IMR-90 (cell line): ENCODE measurements around the gene GOLGA5. TPM values are rescaled to one million over a fixed set of nuclear protein-coding genes. Genes with fewer than 3 reads are reported as not detected.

Source experiments
- ATAC-seq: fragments of 200-7000 bp; cut with Tn5 transposase; 2 replicates; pipeline ENCODE4 v1.9.1; 2020; ENCODE audit warnings: low read depth, mild to moderate bottlenecking, moderate library complexity
- BruUV-seq: library from RNA; stranded (reverse); fragments of 400-500 nt; replicated peaks from 2 replicates; lab custom pipeline; 2021; lab: Mats Ljungman, UMichigan
- CTCF ChIA-PET: fragments of 300-600 bp; formaldehyde crosslinking; extraction: SDS; loops from one replicate; lab custom pipeline; 2021; ENCODE audit warnings: antibody characterized with exemption; lab: Yijun Ruan, JAX
- POLR2A ChIA-PET: fragments of 300-600 bp; sonication (Branson Sonifier 250); formaldehyde crosslinking; loops from one replicate; lab custom pipeline; 2022; ENCODE audit warnings: antibody characterized with exemption; ENCODE audit not compliant: unreplicated experiment; lab: Charles Lee
- DNase-seq: peaks from one replicate; pipeline ENCODE4 v3.0.0; 2013
- H2AFZ ChIP-seq: replicated peaks from 2 replicates; pipeline ENCODE3; 2013; ENCODE audit warnings: low read length, mild to moderate bottlenecking; ENCODE audit not compliant: poor library complexity
- H2AK5ac ChIP-seq: 2 replicates; pipeline ENCODE4 v1.6.1; 2013; ENCODE audit warnings: low read depth, low read length, inconsistent platforms
- H2AK9ac ChIP-seq: replicated peaks from 2 replicates; pipeline ENCODE3; 2013; ENCODE audit warnings: mild to moderate bottlenecking, low read depth, low read length, moderate library complexity; ENCODE audit not compliant: poor library complexity
- H2BK120ac ChIP-seq: 2 replicates; pipeline ENCODE4 v1.6.1; 2013; ENCODE audit warnings: low read depth, low read length, inconsistent platforms
- H2BK15ac ChIP-seq: 3 replicates; pipeline ENCODE4 v1.6.1; 2013; ENCODE audit warnings: low read depth, low read length, inconsistent platforms
- H2BK20ac ChIP-seq: 2 replicates; pipeline ENCODE4 v1.6.1; 2013; ENCODE audit warnings: low read depth, mild to moderate bottlenecking, inconsistent platforms, low read length, moderate library complexity
- H2BK5ac ChIP-seq: 2 replicates; pipeline ENCODE4 v1.6.1; 2013; ENCODE audit warnings: mild to moderate bottlenecking, low read depth, low read length, inconsistent platforms; ENCODE audit not compliant: poor library complexity, severe bottlenecking
- H3K14ac ChIP-seq: replicated peaks from 2 replicates; pipeline ENCODE4 v1.6.1; 2013; ENCODE audit warnings: low read depth, low read length, inconsistent platforms
- H3K18ac ChIP-seq: 2 replicates; pipeline ENCODE4 v1.6.1; 2013; ENCODE audit warnings: low read depth, low read length, control low read depth
- H3K23ac ChIP-seq: 2 replicates; pipeline ENCODE4 v1.6.1; 2013; ENCODE audit warnings: low read depth, low read length, inconsistent platforms
- H3K27ac ChIP-seq: 2 replicates; pipeline ENCODE4 v1.5.1; 2013; ENCODE audit warnings: mild to moderate bottlenecking, control low read depth, low read length; ENCODE audit not compliant: insufficient read depth
- H3K27me3 ChIP-seq: 2 replicates; pipeline ENCODE4 v1.6.1; 2013; ENCODE audit warnings: low read length; ENCODE audit not compliant: control insufficient read depth, insufficient read depth
- H3K36me3 ChIP-seq: 2 replicates; pipeline ENCODE4 v1.6.1; 2013; ENCODE audit warnings: low read length, mixed read lengths; ENCODE audit not compliant: control insufficient read depth, insufficient read depth
- H3K4ac ChIP-seq: 2 replicates; pipeline ENCODE4 v1.6.1; 2013; ENCODE audit warnings: low read depth, low read length, inconsistent platforms
- H3K4me1 ChIP-seq: 2 replicates; pipeline ENCODE4 v1.6.1; 2013; ENCODE audit warnings: low read length, mixed read lengths; ENCODE audit not compliant: control insufficient read depth, insufficient read depth
- H3K4me2 ChIP-seq: 2 replicates; pipeline ENCODE4 v1.6.1; 2013; ENCODE audit warnings: low read depth, mild to moderate bottlenecking, control low read depth, low read length, moderate library complexity
- H3K4me3 ChIP-seq: 2 replicates; pipeline ENCODE4 v1.5.1; 2013; ENCODE audit warnings: low read depth, mild to moderate bottlenecking, control low read depth, low read length, moderate library complexity; ENCODE audit not compliant: insufficient read depth
- H3K56ac ChIP-seq: 2 replicates; pipeline ENCODE4 v1.6.1; 2013; ENCODE audit warnings: low read length, inconsistent platforms; ENCODE audit not compliant: insufficient read depth; ENCODE audit errors: extremely low read depth
- H3K79me1 ChIP-seq, 2 experiments: 2 replicates each; pipeline ENCODE4 v1.6.1; 2013; ENCODE audit warnings: low read length in 2 of 2, inconsistent platforms in 1 of 2, low read depth in 1 of 2
- H3K9ac ChIP-seq: 2 replicates; pipeline ENCODE4 v1.6.1; 2013; ENCODE audit warnings: low read depth, low read length, control low read depth
- H3K9me1 ChIP-seq: 2 replicates; pipeline ENCODE4 v1.6.1; 2013; ENCODE audit warnings: low read length, inconsistent platforms; ENCODE audit not compliant: insufficient read depth
- H3K9me3 ChIP-seq: 2 replicates; pipeline ENCODE4 v1.6.1; 2013; ENCODE audit warnings: low read length; ENCODE audit not compliant: control insufficient read depth, insufficient read depth
- H4K20me1 ChIP-seq: 2 replicates; pipeline ENCODE4 v1.6.1; 2013; ENCODE audit warnings: low read length, inconsistent platforms; ENCODE audit not compliant: insufficient read depth
- H4K5ac ChIP-seq: 2 replicates; pipeline ENCODE4 v1.6.1; 2013; ENCODE audit warnings: mild to moderate bottlenecking, low read depth, low read length, control low read depth
- H4K8ac ChIP-seq, 2 experiments: 2 replicates each; pipeline ENCODE4 v1.6.1; 2013; ENCODE audit warnings: low read depth in 2 of 2, low read length in 2 of 2, control low read depth in 1 of 2, inconsistent platforms in 1 of 2
- H4K91ac ChIP-seq: 2 replicates; pipeline ENCODE4 v1.6.1; 2013; ENCODE audit warnings: low read depth, low read length, inconsistent platforms; ENCODE audit not compliant: insufficient read depth
- CHD1 ChIP-seq: IDR thresholded peaks from 2 replicates; pipeline ENCODE4 v1.6.1; 2012; ENCODE audit warnings: low read depth, low read length, improper control_type of control experiment
- WGBS, 2 experiments: methylation state at CpG; one replicate each; pipeline versions ENCODE4 v1.1.5 to v1.1.7; 2013; ENCODE audit warnings: missing lambda C conversion rate in 2 of 2; ENCODE audit not compliant: insufficient read length in 1 of 2; ENCODE audit errors: extremely low coverage in 2 of 2; 5-methylcytosine and 5-hydroxymethylcytosine counted together
- dilution Hi-C: fragments of 300-500 bp; cut with HindIII; formaldehyde crosslinking; loops from one replicate; pipeline ENCODE4 v1.14.3; 2018; ENCODE audit warnings: low sequenced_read_pairs; ENCODE audit not compliant: unreplicated experiment
- in situ Hi-C: fragments of 300-500 bp; cut with MboI; formaldehyde crosslinking; loops from 3 replicates; pipeline ENCODE4 v1.14.3; 2019; ENCODE audit warnings: low sequenced_read_pairs, inconsistent platforms, mixed read lengths
- intact Hi-C: fragments of 100-400 bp; cut with micrococcal nuclease; formaldehyde crosslinking; loops from 2 replicates; pipeline ENCODE4 v1.10.0; 2022
- polyA plus RNA-seq, 3 experiments: library from polyadenylated mRNA; depleted of rRNA; stranded (reverse); fragments of >200 nt; gene quantifications; 2 replicates each; pipeline ENCODE4 v1.2.3, GENCODE V29; 2012; ENCODE audit warnings: low replicate concordance in 1 of 3
- total RNA-seq: library from RNA; depleted of rRNA; stranded (reverse); fragments of >200 nt; gene quantifications from 2 replicates; pipeline ENCODE4 v1.2.3, GENCODE V29; 2012

The GOLGA5 gene
- total and polyA plus RNA-seq, 2 of the 4 experiments (the other 2 are of a cell fraction), result 35.0 to 59.5 TPM

- H3K27me3 ChIP-seq, result peaks cover 3% of the 10 kb centered on the region; the same call in 1 of the 2 replicates
- no TSS peak for BruUV-seq
- H4K5ac ChIP-seq, result no peak overlapping the region
- H3K79me1 ChIP-seq, result no peaks in the 10 kb centered on the region
- H2AK9ac ChIP-seq, result no peak overlapping the region
- H4K8ac ChIP-seq, result no peak overlapping the region
- H3K4me1 ChIP-seq, result no peaks in the 10 kb centered on the region
- H2BK5ac ChIP-seq, result no peak overlapping the region
- H3K23ac ChIP-seq, result no peak overlapping the region
- no peak overlapping the region for H3K4me2 ChIP-seq
- no peak overlapping the region for H2BK20ac ChIP-seq
- H2AK5ac ChIP-seq, result no peak overlapping the region
- no peak overlapping the region for H2AFZ ChIP-seq
- no peak for DNase-seq
- no peak overlapping the region for H2BK15ac ChIP-seq
- no CpG with 5 or more reads among the region's 7 CpGs for WGBS, 2 experiments
- no peak for TF ChIP-seq CHD1
- H3K56ac ChIP-seq, result no peak overlapping the region
- dilution Hi-C loops (no loop called here), in situ Hi-C loops (no loop called here), intact Hi-C loops (no loop called here)
- no peaks in the 10 kb centered on the region for H3K9me1 ChIP-seq
- H4K91ac ChIP-seq, result no peak overlapping the region
- no peak for ATAC-seq
- ChIA-PET POLR2A (no interaction called here), CTCF (no interaction called here)
- H3K27ac ChIP-seq, result no peak overlapping the region
- H2BK120ac ChIP-seq, result no peak overlapping the region
- no peaks in the 10 kb centered on the region for H4K20me1 ChIP-seq
- no peak overlapping the region for H3K4ac ChIP-seq
- H3K9ac ChIP-seq, result no peak overlapping the region
- H3K36me3 ChIP-seq, result no peaks in the 10 kb centered on the region
- no peak overlapping the region for H3K14ac ChIP-seq
- no peak overlapping the region for H3K4me3 ChIP-seq
- H3K9me3 ChIP-seq, result no peaks in the 10 kb centered on the region
- H3K18ac ChIP-seq, result no peak overlapping the region
Observed at GRCh38 chr14:92860049-92860840, 66.1 kb downstream of the GOLGA5 start.
